M059J (cell line): ENCODE data around the gene CST4. TPM values are rescaled to one million over a fixed set of nuclear protein-coding genes. Genes with fewer than 3 reads are reported as not detected.
"Not testable (repeated sequence)": the region's sequence is repeated elsewhere in the genome, so short reads cannot be mapped to it uniquely, and the experiment has no call there.

ENCODE experiments used
- DNase-seq: peaks from one replicate; pipeline ENCODE4 v3.0.0-alpha.2; 2012; ENCODE audit warnings: low read depth
- total RNA-seq: library from RNA; depleted of rRNA; stranded (reverse); fragments of >200 nt; shearing (Covaris generic); gene quantifications from 2 replicates; pipeline ENCODE4 v1.2.3, GENCODE V29; 2014

Gene CST4
- total RNA-seq, 1 experiment from 2014 or later = 1.1 TPM

- peak; percentile 26 for DNase-seq
These were observed 28.6 kb downstream of the CST4 start for GRCh38 chr20:23659989-23660837.

DNA sequence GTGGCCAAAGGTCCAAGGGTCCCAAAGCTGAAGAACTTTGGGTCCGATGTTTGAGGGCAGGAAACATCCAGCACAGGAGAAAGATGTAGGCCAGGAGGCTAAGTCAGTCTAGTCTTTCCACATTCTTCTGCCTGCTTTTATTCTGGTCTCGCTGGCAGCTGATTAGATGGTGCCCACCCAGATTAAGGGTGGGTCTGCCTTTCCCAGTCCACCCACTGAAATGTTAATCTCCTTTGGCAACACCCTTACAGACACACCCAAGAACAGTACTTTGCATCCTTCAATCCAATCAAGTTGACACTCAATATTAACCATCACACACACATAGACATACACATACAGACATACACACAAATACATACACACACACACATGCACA is 29.2 kb downstream of the CST4 start:
- DNase-seq = not testable (repeated sequence)

DNA sequence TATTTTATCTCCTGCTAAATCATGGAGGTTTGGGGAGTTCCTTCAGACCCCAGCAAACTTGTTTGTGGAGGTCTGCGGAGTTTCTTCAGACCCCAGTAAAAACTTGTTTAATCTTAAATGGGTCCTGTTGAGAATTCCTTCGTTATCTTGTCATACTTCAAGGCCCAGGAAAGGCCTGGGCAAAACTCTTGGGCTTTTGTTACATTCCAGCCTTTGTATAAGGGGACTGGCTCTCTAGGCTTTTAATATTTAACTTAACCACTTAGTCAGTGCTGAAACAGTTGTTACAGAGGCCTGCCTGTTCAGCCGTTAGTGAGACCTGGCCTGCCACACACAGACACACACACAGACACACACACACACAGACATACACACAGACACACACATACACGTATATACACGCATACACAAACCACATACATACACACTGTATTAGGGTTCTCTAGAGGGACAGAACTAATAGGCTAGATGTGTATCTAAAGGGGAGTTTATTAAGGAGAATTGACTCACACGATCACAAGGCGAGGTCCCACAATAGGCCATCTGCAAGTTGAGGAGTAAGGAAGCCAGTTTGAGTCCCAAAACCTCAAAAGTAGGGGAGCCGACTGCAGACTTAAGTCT is 29.7 kb downstream of the CST4 start:
- no peak for DNase-seq

- no peak for DNase-seq
These were observed 30.5 kb downstream of the CST4 start for GRCh38 chr20:23658336-23658735.

GRCh38 chr20:23657202-23657601 is 31.6 kb downstream of the CST4 start:
- no peak for DNase-seq

- DNase-seq = no peak
These were observed 32.5 kb downstream of the CST4 start for GRCh38 chr20:23656372-23656771.

GRCh38 chr20:23655491-23656211 is 33.2 kb downstream of the CST4 start:
- no peak for DNase-seq

- no peak for DNase-seq
These were observed 34.1 kb downstream of the CST4 start for GRCh38 chr20:23654717-23655116.

DNA sequence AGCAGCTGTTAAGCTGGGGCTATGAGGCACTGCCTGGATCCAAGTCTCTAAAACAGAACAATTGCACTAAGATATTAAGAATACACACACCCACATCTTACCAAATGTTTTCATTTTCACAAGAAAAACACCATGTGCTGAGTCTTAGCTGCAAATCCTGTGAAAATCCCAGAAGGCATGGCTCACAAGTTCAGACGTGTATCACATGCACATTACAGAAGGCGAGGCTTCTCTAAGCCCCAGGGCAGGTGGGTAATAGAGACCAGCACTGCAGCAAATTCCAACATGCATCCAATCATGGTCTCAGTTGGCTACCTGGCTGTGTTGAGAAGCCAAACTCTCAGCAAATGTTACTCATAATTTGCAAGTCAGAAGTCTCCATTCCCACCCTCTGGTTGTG is 34.8 kb downstream of the CST4 start:
- no peak for DNase-seq

- DNase-seq = no peak
These were observed 35.4 kb downstream of the CST4 start for GRCh38 chr20:23653400-23653938.

- DNase-seq = no peak
These were observed 35.9 kb downstream of the CST4 start for GRCh38 chr20:23652926-23653325.

DNA sequence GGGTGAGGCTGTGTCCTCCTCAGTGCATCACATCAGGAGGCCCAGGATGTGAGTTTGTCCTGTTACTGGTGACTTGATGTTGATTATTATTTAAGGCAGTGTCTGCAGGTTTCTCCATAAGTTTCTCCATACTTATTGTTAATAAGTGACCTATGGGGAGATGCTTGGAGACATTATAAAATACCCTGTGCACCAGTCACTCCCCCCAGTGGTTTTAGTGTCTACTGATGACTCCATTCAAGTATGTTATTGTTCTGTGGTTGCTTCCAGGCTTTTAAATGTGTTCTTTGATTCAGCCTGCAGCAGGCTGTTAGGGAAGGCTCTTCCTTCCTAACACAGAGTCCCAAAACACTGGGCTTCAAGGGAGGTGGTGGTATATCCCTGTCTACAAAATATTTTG is 36.5 kb downstream of the CST4 start:
- peak; percentile 24 for DNase-seq

GRCh38 chr20:23651117-23651516 is 37.7 kb downstream of the CST4 start:
- DNase-seq = no peak

DNA sequence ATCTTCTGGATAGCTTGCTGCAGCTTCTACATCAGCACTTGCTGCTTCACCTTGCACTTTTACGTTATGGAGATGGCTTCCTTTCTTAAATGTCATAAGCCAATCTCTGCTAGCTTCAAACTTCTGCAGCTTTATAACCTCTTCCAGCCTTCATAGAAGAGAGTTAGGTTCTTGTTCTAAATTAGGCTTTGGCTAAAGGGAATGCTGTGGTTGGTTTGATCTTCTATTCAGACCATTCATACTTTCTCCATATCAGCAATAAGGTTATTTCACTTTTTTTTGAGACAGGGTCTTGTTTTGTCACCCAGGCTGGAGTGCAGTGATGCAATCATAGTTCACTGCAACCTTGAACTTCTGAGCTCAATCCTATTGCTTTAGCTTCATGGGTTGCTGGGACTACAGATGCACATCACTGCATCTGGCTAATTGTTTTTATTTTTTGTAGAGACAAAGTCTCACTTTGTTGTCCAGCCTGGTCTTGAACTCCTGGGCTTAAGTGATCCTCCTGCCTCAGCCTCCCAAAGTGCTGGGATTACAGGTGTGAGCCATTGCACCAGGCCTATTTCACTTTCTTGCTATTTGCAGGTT is 38.9 kb downstream of the CST4 start:
- DNase-seq = no peak

DNA sequence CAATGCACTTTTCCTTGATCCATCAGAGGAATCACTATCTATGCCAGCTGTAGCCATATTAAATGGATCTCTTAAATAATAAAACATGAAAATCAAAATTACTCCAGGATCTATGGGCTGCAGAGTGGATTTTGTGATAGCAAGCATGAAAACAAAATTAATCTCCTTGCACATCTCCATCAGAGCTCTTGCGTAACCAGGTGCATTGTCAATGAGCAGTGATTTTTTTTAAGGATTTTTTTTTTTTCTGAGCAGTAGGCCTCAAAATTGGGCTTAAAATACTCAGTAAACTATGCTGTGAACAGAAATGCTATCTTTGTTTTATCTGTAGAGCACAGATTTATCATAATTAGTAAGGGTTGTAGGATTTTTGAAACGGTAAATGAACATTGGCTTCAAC is 39.6 kb downstream of the CST4 start:
- DNase-seq = no peak

GRCh38 chr20:23647346-23647745 is 41.5 kb downstream of the CST4 start:
- no peak for DNase-seq

- DNase-seq = peak; percentile 88
These were observed 42.5 kb downstream of the CST4 start for GRCh38 chr20:23646106-23646873.

GRCh38 chr20:23645575-23645974 is 43.3 kb downstream of the CST4 start:
- no peak for DNase-seq

DNA sequence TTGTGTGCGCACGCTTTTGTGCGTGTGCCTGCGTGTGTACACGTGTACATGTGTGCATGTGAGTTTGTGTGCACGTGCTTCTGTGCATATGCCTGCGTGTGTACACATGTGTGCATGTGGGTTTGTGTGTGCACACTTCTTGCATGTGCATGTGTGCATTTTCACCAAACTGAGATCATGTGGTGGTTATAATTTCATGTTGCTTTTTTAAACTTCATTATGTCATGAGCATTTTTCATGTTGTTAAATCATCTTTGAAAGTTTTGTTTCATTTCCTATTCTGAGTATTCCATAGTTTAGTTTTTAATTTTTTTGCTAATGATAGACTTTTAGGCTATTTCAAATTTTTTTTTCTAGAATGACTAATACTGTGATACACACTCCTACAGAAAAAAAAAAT is 44.7 kb downstream of the CST4 start:
- no peak for DNase-seq

GRCh38 chr20:23643659-23644058 is 45.2 kb downstream of the CST4 start:
- DNase-seq = no peak
